Inflammatory macrophage treated with lipopolysaccharide for 4 hours (primary cell): Measurements from ENCODE around the gene PKP4.

Source experiments
- DNase-seq: peaks from one replicate; pipeline ENCODE4 v3.0.0-alpha.2; 2020

The PKP4 gene

DNA sequence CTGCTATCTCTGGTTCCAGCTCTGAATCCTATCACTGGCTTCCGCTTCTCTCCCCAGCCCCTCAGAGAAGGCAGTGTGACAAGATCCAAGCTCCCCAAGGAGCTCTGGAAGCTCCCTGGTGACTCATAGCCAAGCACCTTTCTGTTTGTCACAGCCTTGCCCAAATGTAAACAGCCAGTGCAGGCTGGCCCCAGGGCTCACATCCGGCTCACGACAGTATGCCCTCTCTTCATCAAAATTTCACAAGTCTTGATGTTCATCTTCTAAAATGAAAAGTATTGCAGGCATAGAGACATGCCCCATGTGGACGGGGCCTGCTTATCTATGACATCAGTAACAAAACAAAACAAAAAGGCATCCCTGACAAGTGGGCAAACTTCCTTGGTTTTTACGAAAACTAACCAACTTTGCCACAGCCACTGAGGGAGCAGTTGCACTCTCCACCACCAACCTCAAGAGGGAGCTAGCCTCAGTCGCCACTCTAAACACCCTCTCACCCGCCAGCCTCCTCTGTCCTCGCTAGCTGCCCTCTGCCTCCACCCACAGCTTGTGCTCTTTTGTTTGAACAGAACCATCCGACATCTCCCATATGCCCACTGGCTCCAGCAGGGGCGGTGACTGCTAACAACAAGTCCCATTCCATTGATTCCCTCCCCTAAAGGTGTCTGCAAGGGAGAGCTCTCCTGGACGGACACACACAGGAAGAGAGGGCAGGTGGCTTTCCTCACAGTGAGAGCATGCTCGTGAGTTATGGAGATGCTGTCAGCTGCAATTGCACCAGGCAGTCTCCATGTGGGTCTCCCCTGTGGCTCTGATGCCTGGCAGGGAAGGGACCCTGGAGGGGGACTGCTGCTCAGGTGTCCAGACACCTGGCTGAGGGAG lies 267.4 kb downstream of the PKP4 start:
- DNase-seq: no peak

DNA sequence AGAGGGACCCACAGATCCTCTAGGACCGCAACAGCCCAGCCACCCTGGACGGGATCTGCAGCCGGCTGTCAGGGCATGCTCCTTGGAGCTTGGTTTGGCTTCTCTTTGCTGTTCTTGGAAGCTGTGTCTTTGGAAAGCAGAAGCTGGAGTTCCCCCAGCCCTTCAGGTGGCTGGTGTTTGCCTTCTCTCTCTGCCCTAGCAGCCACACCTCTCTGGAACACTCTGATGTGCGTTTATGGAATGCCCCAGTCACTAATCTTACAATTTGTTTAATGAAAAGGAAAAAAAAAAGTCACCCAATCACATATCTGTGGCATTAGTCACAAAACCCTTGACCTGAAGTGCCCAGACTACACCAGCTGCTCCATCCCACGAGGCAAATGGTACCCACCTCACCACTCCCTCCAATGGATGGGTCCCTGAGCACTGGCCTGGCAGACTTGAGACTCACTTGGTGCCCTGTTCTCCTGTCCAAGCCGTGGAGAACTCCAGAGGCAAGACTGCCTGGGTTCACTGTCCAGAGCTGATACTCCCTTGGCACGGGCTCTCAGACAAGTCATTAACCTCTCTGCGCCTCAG lies 268.1 kb downstream of the PKP4 start:
- no peak for DNase-seq

DNA sequence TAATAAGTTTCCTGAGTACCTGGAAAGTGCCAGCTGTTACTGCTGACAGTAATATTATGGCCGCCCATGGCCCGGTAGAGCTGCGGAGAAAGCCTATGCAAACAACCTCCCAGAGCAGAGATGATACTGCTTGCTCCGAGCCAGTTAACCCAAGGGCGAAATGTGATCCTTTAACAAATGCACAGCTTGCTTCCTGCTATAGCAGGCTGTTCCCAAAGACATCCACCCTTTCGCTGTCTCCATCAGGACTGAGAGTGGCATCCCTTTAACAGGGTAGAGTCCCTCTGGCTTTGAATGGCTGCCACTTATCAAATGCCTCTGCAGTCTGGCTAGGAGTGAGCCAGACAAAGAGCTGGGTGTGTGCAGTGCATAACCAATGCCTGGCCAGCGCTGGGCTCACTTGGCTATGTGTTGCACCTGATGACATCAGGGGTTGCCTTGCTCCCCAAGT lies 268.7 kb downstream of the PKP4 start:
- DNase-seq: no peak

DNA sequence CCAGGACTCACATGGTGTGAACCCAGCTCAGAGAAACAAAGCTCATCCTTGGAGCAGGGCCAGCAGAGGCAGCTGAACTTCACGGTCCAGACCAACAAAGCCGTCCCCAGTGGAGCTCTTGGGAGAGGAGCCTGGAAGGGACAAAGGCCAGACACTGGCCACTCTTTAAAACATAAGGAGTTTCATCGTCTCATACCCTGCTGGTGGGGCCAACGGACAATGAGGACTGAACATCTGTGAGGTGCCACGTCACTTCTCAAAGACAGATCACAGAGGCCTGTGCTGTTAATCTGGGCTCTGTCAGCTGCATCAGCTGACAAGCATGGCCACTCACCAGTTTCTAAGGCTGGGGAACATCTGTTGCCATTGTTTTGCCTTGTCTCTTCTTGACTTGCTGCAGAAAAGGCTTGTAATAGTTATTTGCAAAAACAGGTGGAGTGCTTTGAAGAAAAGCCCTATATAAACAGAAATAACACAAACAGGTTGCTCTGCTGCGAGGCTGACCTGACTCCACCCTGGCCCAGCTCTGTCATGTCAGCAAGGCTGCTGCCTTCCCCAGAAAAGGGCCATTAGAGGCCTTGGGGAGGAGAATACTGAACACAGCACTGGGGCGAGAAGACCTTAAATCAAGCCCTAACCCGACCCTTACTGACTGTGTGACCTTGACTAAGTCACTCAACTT lies 270.3 kb downstream of the PKP4 start:
- no peak for DNase-seq

DNA sequence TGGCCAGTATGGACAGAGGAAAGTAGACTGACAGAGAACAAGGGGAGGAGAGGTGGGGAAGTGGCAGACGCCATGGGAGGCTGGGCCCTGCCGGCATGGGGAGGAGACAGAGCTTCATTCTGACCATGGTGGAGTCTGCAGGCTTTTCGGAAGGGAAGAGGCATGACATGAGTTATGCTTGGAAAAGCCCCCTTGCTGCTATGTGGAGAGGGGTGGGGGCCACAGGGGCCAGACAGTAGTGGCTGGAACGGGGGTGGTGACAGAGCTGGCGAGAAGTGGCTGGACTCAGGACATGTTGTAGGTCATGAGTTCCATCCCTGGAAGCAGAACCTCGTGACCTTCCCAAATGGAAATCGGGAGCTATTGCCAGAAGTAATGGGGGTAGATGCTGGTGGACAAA lies 271.7 kb downstream of the PKP4 start:
- no peak for DNase-seq

DNA sequence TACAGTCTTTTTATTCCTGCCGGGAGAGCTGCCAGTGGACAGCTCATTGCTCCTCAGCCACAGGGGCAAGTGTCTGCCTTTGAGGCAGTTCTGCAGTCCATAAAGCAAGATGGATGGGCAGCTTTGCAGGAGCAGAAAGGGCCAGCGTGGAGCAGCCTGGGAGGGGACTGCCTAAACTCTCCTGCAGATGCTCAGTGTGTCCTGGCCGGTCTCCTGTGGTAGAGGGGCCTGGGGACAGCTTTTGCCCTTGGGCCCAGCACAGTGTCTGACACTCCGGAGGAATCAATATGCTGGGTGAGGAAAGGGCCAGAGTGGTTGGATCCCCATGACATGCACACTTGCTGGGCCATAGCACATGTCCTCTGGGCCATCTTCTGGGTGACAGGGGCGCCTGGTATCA lies 272.7 kb downstream of the PKP4 start:
- no peak for DNase-seq

DNA sequence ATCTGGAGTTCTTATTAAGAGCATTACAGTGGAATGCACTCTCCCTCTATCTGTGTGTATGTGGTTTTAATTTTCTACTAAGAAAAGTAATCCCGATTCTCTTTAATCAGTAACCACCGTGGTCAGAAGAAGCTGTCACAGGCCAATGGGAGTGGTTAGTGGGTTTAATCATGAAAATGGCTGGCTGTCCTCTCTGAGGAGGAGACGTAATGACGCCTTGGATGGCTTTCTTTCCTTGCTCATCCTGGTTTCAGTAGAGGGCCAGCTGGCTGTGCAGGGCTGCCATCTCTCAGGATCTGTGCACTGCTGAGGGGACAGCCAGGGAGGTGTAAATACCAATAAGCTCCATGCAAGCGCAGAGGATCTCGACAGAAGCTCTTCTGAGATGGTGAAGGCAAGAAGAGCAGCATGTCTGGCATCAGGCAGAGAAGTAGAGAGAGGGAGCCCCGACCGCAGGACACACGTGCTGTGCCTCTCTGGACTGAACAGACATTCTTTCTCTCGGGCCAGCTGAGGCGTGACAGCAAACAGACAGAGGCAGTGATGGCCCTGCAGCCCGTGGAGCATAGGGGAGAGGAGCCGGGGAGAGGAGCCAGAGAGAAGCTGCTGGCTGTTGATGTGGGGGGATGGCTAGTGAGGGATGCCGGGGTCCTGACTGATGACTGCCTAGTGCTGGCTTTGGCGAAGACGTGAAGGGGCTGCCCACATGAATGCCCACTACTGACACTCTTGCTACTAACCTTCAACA lies 273.3 kb downstream of the PKP4 start:
- DNase-seq: no peak

DNA sequence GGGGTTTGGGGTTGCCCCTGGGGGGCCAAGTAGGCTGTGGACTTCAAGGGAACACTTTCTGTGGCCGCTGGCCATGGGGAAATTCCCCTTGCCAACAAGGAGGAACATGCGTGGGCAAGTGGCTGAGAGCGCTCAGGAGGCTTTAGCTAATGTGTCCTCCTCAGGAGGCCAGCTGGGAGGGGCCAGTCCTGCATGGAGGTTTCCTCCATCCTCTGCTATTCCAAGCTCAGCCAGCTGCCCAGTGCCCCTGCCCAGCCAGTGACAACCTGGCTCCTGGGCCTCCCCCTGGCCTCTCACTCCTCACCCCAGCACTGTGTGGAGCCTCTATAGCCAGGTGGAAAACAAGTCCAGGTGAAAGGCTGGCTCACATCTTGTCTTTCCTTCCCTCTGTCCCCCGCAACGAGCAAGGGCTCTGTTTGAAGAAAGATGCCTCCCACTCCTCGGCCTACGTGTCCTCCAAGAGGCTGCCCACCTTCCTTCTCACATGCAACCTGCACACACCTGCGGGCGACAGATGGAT lies 273.9 kb downstream of the PKP4 start:
- no peak for DNase-seq

DNA sequence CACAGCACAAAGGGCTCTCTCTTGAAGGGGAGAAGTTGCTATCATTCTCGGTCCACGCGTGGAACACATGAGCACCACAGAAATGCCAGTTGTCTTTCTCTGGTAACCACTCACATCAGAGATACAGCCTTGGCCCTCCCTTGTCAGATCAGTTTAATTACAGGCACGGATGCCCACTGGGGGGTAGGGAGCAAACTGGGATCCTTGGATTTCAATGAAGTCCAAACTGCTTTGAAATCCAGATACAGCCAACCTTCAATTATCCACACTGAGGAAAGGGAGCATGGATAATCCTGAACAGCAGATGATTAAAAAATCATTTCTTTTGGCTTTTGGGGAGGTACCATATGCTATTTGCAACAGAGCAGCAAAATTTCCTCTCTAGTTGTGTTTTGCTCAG lies 274.6 kb downstream of the PKP4 start:
- no peak for DNase-seq
